ENCODE results near the gene UBXN1. TPM values are rescaled to one million over a fixed set of nuclear protein-coding genes. Genes with fewer than 3 reads are reported as not detected.
"Not testable (repeated sequence)": the region's sequence is repeated elsewhere in the genome, so short reads cannot be mapped to it uniquely, and the experiment has no call there.

UBXN1 gene
- polyA plus RNA-seq, 10 donors, result 96.1 to 155 (median 130) TPM

DNA sequence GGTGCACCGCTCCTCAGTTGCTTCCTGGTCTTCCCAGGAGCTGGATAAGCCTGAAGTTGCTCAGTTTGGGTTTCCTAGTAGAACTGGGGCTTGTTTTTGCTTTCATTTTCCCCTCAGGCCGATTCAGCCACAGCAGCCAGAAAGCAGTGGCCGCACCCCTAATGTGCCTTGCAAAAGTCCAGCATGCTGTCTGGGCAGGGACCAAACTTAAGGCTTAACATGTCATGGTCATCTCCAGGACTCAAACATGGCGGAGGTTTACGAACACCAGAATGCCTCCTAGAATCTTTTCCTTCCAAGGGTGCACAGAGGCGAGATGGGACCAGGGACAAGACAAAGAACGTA, 31.1 kb upstream of the UBXN1 start:
- no peak for DNase-seq

DNA sequence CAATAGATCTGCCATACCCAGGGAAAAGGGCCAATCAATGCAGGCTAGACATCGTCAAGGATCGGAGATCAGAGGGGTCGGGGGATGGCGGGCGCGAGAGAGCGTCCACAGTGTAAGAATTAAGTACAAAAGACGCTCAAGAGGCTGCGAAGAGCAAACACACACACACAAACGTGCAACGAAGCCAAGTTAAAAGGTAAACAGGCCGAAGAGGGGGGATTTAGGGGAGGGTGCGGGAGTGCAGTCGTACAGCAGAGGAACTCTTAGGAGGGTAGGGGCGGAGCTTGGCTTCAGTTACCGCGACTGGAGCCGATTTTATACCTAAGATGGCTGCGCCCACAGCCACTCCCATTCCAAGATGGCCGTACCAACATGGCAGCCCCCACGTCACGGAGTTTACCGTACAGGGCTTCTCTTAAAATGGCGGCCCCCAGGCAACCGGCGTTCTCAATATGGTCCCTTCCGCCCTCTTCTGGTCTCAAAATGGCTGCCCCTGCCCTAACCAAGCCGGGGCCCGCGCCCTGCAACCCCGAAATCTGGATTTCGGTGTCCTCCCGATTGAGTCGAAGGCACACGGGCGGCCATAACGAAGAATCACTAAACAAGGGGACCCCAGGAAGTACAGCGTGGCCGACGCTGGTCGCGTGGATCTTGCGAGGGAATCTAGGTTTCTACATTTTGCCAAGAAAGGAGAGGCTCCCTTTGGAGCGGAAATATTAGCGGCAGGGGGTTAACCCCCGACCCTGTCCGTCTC, 30.6 kb upstream of the UBXN1 start:
- DNase-seq, result peak; percentile 98 to 99 (median 99)

DNA sequence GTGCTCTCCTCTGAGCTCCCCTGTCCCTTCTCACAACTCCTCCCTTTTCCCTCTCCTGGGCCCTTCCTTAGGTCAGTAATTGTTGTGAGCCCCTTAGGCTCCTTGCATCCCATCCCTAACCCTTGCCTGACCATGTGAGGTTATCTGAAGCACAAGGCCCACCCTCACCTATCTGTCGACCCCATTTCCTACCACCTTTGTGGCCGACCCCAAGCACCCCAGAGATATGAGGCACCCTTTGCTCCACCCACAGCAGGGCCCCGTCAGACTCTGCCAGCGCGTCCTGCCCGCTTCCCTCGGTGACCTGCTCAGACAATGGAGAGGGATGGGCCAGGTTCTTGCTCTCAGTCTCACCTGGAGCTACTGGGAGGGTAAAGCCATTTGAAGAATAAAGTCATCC, 29.9 kb upstream of the UBXN1 start:
- DNase-seq, result no peak

DNA sequence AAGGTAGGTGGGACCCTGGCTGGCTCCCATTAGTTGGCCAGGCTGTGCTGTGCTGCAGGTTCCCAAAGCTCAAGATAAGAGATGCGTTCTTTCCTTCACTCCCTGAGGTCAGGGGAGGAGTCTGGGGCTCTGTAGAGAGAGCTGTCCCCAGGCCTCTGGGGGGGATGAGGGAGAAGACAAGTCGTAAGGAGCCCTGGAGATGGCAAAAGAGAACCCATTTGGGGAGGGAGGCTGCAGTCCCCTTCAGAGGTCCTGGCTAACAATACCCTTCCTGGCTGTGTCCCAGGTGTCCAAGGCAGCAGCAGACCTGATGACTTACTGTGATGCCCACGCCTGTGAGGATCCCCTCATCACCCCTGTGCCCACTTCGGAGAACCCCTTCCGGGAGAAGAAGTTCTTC, 29.5 kb upstream of the UBXN1 start:
- DNase-seq, result peak in 1 of 3 donors; percentile 21

DNA sequence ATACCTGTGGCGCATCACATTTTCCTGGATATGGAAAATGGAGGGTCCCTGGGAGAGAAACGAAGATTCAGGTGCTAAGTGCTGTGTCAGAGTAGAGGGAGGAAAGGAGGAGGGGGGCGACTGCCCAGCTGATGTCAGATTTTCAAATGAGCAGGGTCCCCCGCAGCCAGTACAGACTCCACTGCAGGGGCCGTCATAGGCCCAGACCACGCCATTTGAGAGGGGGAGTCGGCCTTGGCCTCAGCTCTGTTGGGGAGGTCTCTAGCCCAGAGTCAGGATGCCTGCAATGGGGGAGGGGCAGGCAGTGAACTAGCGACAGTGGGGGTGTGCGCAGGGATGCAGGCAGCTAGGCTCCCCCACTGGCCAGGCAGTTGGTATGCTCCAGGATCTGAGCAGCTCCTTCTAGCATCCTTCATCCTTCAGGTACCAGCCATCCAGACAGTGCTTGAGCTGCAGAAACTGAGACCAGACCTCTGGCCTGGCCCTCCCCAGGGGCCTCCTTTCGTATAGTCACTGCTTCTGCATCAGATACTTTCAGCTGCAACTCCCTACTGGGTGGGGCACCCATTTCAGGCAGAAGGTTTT, 28.5 kb upstream of the UBXN1 start, which contains the start of the genes BSCL2 and GNG3:
Gene BSCL2, minus strand, starts transcription at position 148 of the 585 bp plus-strand sequence. CDS start 229 bp downstream, outside the sequence.
Gene GNG3, plus strand, starts transcription at position 400 of the 585 bp plus-strand sequence. CDS start 620 bp downstream, outside the sequence.
- peak in 1 of 3 donors; percentile 35 for DNase-seq

DNA sequence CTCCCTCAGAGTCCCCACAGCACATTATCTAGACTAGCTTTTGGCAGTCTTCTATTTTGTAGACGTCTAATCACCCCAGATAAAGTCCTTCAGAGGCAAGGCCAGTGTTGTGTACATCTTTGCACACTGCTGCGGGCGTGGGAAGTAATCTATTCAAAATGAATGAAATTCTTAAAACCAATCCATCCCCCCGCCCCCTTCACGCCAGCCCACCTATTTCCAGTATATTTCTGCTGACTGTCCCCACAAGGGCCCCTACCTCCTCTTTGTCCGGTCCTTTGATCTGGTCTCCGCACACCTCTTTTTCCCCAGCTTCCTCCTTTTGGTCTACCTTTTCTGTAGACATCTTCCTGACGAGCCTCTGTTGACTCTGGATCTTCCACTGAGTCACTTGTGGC, 28.0 kb upstream of the UBXN1 start:
- no peak for DNase-seq

DNA sequence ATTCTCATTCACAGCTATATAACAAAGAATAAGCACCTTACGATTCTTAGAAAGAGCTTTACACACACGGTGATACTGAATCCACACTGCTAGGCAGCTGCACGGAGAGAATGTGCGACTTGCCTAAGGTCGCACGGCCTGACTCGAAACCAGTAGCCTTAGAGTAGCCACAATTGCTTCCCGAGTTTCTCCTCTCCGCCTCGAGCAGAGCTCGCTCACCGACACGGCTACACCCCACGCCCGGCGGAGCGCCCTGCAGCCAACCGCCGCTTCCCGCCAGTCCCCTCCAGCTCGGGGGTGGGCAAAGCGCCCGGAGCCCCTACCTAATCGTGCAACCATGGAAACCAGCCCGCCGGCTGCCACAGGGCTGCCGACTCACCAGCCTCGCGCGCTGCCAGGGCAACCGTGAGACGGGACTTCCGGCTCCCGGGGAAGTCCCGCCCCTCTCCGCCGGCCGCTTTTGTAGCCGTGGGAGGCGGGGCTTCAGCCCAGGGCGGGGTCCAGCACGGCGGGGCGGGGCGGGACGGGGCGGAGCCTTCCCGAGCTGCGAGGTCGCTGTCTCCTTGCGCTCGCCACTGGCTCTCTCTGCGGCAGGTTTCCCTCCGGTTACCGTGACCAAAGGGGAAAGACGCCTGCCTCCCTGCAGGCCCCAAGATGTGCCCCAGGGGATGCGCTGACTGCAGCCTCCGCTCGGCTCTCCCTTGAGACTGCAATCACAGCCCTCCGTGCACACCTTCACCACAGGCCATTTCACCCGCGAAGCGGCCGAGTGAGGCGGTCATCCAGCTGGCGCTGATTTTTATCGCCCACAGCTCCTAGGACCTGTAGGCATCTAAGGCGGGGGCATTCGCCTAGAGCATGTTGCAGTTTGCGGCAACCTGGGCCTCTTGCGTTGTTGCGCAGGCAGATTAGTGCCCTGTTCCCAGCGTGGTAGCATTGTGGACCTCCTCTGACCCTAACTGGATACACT, 27.3 kb upstream of the UBXN1 start:
- DNase-seq, result peak; percentile 91 to 96 (median 93)

DNA sequence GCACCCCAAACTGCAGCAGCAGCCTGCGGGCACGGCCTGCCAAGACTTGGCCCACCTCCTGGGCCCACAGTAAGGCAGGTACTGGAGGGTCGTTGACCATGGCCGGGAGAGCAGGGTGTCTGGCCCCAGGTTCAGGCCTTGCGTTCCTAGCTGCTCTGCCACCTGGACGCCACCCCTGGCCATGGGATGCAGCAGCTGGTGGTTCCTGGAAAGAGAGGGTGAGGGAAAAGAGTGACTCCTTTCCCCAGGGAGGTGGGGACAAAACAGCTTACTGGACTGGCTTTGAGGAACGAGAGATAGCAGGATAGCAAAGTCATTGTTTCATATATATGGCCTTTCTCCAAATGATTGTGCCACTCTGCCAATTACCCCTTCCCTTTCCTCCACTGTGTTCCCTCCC, 26.5 kb upstream of the UBXN1 start:
- DNase-seq, result no peak

DNA sequence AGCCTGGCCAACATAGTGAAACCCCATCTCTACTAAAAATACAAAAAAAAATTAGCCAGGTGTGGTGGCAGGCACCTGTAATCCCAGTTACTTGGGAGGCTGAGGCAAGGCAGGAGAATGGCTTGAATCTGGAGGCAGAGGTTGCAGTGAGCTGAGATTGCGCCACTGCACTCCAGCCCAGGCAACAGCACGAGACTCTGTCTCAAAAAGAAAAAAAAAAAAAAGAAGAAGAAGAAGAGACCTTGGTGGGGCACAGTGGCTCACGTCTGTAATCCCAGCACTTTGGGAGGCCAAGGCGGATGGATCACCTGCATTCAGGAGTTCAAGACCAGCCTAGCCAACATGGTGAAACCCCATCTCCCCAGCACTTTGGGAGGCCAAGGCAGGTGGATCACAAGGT, 25.0 kb upstream of the UBXN1 start:
- DNase-seq, result not testable (repeated sequence)

DNA sequence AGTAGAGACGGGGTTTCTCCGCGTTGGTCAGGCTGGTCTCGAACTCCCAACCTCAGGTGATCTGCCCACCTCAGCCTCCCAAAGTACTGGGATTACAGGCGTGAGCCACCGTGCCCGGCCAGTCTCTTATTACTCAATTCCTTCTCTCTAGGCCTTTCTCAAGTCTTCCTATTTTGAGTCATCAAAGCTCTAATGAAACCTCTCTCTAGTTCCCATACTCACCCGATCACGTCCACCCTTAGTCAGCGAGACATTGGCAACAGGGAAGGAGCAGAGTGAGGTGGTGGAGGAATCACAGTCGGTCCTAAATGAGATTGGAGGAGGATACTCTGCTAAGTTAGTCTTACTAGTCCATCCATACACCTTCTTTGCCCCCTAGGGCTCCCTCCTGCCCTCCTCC, 23.4 kb upstream of the UBXN1 start:
- no peak for DNase-seq

DNA sequence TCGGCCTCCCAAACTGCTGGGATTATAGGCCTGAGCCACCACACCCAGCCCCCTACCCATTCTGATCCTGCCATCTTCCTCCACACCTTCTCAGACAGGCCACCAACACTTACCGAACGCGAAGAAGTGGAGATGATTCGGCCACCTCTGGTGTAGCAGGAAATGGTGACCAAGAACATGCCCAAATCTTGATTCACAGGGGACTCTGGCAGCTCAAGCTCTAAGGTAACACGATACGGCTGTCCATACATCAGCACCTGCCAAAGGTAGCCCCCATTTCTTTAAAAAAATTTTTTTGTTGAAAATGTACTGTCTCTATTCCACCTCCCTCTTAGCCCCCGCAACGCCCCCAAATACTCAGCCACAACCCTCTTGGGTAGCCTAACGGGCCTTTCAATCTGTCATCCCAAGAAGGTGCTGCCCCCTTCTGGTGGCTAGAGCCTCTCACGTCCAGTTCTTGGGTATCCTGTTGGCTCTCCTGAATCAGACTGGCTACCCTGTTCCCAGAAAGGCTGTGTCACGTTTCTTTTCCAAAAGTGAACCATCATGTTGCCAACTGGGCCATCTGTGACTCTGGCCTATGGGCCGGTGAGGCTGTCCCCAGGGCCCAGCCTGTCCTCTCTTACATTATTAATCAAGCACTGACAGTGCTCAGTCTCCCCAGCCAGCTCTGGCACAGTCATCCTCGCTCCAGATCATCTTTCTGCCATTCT, 15.7 kb upstream of the UBXN1 start:
- DNase-seq, result peak; percentile 76 to 88 (median 84)

DNA sequence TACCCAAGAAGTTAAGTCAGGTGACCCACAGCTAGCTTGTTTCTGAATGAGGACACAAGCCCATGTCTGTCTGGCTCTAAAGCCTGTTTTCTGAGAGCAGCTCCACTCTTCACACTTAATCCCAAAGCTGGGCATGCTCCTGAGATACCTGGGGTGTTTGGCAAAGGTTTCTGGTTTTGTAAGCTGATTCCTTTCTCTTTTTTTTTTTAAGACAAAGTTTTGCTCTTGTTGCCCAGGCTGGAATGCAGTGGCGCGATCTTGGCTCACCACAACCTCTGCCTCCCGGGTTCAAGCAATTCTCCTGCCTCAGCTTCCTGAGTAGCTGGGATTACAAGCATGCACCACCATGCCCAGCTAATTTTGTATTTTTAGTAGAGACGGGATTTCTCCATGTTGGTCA, 14.8 kb upstream of the UBXN1 start:
- not testable (repeated sequence) for DNase-seq

DNA sequence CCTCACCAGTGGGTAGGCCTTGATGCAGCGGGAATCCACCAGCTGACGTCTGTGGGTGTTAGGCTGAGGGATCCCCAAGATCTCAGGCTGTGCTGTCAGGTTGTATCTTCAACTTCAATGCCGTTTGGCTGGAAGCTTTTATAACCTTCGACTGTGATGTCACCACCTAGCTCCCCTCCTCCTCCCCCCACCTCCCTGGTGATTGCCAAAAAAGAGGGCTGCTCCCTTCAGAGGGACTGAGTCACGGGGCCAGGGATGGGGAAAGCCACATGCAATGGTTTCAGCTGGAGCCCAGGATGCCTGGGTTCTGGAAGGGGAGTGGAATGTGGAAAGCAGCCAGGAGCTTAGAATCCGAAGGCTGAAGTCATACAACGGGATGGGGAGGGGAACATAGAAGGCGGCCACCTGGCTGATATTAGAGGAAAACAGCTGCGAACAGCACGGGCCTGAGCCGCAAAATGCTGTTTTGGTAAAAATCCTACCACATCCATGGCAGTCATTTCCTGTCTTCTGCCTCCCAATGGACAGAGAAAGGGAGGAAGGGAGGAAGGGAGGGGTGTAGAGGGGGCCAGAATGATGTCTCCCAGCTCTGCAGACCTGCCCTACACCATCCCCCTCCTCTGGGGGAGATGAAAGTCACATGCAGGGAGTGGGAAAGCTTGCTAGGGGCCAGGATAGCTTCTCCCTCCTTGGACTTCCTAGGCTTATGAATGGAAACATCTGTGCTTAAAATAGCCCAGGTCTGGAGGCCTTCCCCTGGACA, 10.7 kb upstream of the UBXN1 start, which contains the start of gene LRRN4CL:
Gene LRRN4CL, minus strand, starts transcription at position 110 of the 763 bp plus-strand sequence. CDS start 1,022 bp downstream, outside the sequence.
- peak; percentile 91 to 96 (median 92) for DNase-seq

DNA sequence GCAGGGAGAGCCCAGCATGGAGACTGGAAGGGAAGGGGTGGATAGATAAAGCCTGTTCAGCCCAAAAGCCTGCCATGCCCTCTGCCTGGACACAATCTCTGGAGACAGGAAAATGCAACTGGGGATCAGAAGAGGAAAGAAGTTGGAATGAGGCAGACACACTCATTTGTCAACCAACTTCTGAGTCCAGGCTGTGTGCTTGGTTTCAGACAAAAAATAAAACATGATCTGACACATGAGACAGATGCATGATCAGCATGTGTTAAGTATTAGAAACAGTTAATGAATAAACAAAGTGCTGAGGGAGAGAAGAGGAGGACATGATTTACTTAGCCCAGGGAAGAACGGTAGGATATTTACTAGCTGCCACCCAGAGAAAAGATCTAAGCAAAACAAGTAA, 9.6 kb upstream of the UBXN1 start:
- peak in 1 of 3 donors; percentile 60 for DNase-seq

DNA sequence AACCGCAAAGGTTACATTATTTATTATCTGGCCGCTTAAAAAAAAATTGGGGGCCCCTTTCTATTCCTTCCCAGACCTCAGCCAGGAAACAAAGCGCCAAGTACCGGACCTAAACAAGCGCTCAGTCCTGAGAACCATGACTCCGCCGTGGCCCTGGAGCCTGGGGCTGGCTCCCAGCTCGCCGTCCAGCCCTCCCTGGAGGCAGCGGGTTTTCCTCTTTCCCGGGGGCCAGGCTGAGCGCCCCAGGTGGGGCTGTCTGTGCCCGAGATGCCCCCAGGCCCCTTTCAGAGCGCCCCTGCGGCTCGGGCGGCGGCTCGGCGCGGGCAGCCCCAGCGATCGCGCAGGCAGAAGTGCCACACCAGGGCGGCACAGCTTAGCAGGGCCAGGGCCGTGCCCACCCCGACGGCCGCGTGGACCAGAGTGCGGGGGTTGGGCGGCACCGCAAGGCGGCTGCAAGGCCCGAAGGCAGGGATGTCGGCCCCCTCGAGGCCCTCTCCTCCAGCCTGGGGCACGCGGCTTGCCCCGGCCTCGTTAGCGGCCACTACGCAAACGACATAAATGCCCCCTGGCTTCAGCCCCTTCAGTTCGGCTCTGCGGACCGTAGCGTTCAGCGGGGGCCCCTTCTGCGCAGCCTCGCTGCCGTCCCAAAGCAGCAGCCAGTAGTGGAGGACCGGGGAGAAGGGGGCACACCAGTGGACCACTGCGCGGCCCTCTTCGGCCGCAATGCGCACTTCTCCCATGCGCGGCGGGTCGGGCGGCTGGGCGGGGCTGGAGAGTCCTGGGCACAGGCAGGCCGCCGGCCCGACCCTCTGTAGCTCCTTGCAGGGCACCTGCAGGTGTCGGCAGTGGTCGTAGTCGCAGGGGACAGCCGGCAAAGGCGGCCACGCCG, 8.9 kb upstream of the UBXN1 start:
- DNase-seq, result peak in 1 of 3 donors; percentile 67

DNA sequence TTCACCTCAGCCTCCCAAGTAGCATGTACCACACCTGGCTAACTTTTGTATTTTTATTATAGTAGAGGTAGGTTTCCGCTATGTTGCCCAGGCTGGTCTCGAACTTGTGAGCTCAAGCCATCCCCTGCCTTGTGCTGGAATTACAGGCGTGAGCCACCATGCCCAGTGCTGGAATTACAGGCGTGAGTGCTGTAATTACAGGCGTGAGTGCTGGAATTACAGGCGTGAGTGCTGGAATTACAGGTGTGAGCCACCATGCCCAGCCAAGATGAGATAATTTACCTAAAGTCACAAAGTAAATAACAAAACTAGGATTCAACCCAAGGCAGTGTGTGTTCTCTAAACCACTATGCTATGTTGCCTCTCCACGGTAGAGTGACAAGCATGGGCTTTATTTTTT, 3.6 kb upstream of the UBXN1 start:
- no peak for DNase-seq

DNA sequence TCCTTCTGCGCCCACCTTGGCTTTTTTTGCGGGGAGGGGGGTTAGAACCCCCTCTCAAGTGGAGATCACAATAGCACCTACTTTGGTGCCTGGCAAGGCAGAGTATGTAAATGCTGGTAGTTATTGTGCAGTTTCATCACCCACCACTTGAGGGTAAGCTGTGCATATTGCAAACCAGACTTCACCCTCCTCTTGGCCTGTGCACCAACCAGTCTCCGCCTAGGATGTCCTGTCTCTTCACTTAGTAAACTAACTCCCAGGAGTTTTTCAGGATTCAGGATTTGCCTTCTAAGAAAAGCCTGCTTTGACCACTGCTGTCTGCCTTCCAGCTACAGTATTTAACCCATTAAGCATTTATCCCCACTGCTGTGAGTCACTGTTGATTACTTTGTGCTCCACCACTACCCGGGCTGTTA, 2.0 kb upstream of the UBXN1 start:
- peak in 2 of 3 donors; percentile 61 to 80 for DNase-seq

DNA sequence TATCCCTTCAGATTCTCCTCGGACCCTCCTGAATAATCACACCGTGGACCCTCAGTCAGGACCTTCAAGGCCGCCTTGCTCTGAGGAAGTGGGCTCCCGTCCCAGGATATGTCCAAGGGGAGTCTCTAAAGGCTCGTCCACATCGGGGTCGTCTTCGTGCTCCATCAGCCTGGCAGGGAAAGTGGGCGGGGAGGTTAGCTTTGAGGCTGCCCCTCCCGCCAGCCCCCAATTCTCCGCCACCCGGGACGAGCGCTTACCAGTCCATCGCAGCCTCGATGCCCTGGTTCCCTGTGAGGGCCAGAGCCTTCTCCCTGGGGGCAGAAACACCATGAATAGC, 472 bp downstream of the UBXN1 start:
- no peak for DNase-seq

DNA sequence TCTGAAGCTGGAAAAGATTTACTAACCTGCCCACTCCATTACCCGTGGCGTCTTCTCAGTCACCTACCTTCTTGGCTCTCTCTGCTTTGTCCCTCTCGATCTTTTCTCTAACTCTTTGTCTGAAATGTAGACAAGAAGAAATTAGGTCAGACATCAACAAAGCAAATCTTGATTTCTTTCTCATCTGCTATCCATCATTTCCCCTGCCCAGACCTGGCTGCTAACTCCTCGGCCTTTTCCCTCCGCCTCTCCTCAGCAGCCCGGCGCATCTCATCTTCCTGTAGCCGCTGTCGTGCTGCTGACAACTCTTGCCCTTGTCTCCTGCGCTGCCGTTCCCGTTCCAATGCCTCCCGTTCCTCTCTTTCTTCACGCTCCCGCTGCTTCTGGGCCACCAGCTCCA, 1.2 kb downstream of the UBXN1 start:
- no peak for DNase-seq

DNA sequence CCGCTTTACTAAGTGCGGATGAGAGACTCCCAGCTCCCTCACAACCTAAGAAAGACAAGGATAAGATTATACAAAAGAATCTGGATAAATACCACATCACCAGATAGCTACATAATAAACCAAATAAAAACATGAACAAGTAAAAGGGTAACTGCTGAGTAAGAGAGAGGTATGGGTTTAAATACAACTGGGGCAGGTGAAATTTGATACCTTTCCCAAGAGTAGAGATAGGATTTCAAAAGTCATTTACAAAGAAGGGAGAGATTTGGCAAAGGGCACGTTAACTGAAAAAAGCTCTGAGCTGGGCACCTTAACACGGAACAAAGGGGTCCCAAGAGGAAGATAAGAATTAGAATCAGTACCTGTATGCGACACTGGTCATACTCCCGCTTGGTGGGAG, 1.7 kb downstream of the UBXN1 start:
- DNase-seq, result no peak

Data from muscle of back (tissue), 11 donors.